ENCODE results near the gene IQSEC2.

The IQSEC2 gene

DNA sequence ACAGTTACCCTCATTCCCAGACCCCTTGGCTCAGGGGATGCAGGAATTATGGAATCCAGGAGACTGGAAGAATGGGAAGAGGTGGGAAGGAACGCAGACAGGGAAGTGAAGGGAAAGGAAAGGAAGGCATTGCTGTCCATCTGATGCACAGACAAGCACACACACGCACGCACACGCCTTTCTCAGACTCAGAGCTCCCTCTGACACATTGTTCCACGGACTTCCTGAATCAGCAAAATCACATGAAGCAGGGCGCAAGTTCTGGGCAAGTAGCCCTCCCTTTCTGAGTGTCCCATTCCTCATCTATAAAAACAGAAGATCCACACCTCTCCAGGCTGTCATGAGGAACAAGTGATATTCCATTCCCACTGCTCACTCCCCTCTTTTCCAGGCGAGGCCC is 13.2 kb downstream of the IQSEC2 start:
- no peak for DNase-seq (ENCODE audit: low read depth in 2 of 3, low spot score in 2 of 3)

DNA sequence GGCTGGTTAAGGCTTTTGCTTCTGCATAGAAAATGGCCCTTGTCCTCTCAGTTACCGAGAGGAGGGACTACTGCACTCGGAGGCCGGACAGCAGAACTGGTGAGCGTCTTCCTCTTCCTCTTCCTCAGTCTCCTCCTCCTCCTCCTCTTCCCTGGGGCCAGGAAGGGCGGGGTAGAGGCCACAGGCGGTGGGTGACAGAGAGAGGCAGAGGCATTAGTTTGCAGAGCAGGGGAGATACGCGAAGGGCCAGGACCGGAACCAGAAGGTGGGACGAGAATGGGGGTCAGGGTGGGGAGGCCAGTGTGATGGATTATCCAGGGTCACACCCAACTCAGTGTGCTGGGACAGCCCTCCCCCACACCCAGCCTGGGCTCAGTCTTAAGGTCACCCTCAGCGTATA is 14.5 kb downstream of the IQSEC2 start:
- no peak for DNase-seq (ENCODE audit: low read depth in 2 of 3, low spot score in 2 of 3)

DNA sequence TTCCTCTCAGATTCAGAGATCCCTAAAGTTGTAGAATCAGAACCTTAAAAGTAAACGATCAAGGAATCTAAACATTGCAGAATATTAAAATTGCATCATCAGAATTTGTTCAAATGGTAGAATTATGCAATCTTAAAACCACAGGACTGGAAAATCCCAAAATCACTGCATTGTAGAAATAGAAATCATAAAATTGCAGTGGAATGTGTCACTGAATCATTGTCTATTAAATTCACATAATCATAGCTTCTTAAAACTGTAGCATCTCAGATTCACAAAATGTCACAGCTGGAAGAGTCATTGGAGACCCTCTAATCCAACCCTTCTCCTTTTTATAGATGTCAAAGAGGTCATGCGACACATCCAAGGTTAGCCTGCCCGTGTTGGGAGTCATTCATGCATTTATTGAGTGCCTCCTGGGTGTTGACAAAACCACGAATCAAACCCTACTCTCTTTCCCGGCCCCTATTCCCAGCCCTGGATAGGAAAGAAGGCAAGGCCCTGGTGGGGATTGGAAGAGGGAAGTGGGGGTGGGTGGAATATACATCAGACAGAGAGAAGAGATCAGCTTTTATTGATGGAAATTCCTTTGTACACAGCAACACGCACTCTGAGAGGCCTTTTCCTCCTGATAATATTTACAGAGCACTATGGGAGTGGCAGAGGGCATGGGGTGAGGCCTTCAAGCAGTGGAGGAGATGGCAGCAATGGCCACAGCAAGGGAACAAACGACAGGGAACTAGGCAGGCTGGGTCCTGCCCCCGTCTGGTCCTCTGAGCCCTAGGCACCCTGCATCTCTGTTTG is 15.4 kb downstream of the IQSEC2 start:
- DNase-seq (ENCODE audit: low read depth in 2 of 3, low spot score in 2 of 3): no peak

DNA sequence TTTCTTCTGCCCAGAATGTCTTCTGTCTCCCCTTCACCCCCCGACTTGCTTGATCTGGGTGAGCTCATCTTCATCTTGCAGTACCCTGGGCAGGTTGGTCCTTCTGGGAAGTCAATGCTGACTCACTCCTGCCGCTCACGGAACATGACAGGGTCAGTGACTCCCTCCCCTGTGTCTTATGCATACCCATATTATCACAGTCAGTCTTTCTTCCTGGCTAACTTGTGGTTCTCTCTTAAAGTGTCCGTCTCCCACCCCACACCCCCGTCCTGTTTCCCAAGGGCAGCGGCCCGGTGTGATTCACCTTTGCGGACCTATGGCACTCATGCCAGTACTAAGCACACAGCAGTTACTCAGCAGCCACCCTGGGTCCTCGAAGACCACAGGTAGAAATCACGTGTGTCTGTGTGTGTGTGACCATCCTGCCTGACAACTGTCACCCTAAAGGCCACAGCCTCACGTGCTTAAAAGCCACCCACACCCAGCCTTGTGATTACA is 17.7 kb downstream of the IQSEC2 start:
- DNase-seq (ENCODE audit: low read depth in 2 of 3, low spot score in 2 of 3): peak in 1 of 3 experiments; percentile 47

DNA sequence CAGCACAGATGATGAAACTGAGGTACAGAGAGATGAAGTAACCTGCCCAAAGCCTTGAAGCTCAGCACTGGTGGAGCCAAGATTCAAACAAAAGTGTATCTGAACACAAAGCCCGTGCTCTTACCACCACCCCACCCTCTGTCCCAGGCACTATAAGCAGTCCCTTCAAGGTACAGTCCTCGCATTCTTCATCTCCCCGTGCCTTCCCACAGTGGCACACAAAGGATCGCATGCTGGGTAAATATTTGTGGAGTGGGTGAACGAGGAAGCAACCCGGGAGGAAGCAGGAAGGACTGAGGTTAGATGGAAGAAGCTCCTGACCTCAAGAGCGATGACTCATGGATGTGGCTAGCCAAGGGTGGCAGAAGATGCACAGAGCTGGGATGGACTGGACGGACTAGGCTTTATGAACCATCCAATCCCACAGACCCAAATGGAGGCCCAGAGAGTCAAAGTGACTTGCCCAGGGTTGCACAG is 18.4 kb downstream of the IQSEC2 start:
- DNase-seq (ENCODE audit: low read depth in 2 of 3, low spot score in 2 of 3): no peak

DNA sequence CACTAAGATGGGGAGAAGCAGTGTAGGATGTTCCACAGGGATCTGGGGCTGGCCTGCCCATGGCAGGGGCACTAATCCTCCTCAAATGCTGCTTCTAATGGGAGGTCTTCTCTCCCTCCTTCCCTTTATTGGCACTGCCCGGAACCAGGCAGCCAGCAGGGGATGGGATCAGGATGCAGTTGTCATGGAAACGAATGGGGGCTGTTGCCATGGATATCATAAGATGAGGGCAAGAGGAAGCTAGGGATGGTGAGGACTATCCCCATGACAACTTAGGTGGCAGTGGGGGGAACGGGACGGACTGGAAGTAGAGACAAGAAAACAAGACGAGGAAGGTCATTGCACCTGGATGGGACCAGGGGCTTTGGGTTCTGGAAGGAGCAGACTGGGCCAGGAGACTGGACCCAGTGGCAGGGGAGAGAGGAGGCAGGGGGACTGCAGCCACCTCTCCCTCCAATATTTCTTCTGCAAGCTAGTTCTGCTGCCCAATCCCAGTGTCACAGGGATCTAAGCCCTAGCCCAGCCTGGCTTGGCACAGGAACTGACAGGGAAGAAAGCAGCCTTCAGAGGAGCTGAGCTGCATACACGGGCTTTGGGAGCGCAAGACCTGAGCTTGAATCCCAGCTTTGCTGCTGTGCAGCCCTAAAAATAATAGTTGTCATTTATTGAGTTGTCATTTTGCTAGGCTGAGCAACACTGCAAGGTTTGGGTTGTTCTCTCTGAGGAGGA is 19.0 kb downstream of the IQSEC2 start:
- no peak for DNase-seq (ENCODE audit: low read depth in 2 of 3, low spot score in 2 of 3)

DNA sequence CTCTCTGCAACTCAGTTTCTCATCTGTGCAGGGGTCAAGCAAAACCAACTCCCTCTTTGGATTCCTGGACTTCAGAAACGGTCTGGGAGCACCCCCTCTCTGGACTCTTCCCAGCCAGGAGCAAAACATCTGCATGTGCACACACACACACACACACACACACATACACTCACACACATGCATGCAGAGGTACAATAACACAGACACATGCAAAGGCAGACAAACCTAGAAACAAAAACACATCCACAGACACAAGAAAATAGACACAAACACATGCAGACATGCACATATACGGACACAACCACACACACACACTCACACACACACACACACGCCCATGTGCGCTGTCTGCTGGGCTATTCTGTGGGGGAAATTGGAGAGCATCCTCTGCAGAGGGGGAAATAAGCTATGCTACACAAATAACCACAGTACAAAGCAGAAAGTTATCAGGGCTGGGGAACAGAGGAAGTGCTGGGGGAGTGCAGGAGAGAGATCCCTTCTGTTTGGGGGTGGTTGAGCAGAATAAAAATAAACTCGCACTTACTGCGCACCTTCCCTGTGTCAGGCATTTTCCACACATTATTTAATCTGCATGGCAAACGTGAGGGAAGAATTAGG is 19.9 kb downstream of the IQSEC2 start:
- no peak for DNase-seq (ENCODE audit: low read depth in 2 of 3, low spot score in 2 of 3)

DNA sequence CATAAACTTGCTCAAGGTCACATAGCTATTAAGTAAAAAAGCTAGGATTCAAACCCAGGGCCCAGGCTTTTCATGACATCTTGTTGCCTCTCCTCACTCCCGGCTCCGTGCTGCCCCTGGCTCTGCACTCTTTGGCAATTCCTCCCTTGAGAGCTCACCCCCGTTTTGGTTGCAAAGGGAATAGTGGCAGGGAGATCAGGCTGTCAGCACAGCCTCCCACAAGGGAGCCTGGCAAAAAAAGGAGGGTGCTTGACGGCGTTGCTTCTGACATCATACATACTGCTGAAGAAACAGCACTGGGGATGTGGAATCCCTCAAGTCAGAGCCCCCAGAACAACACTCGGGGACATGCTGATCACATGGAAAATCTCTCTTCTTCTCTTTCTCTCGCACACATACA is 20.5 kb downstream of the IQSEC2 start:
- DNase-seq (ENCODE audit: low read depth in 2 of 3, low spot score in 2 of 3): no peak

DNA sequence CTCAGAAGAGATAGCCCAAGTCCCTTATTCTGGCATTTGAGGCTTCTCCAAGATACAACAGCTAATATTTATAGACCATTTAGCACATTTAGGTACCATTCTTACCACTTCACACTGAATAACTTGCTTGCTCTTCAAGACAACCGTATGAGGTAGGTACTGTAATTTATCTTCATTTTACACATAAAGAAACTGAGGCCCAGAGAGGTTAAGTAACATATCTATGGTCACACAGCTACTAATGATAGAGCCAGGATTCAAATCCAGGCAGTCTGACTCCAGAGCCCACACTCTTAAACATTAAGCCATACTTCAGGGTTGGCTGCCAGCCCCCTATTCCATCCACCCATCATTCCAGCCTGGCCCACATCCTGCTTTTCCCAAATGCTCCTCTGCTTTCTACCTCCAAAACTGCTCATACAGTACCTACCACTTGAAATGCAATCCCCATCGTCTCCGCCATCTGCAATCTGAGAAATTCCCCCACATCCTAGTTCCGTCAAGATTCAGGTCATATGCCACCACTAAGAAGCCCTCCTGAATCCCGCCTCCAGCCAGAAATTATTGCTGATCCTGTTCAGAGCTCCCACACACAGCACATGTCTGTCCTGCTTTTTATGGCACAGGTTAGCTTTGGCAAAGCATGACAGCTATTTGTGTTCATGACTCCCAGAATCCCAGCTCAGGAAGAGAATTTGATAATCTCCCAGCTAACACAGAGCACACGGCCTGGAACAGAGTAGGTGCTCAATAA is 23.5 kb downstream of the IQSEC2 start:
- no peak for DNase-seq (ENCODE audit: low read depth in 2 of 3, low spot score in 2 of 3)

DNA sequence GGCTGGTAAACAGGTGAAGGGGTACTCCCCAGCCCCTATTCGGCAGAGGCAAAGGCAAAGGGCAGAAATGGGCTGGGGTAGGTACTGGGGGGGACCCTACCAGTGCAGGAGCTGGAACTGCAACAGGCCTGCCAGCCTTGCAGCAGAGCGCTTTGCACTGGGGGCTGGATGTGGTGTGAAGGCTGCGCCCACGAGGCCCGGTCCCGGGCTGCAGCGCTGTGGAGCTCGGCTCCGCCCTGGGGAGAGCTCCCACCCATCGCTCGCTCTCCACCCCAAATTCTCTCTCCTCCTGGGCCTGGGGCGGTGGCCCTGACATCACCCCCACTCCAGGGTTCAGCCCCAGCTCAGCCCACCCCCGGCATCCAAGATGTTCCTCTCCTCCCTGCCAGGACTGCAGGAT is 24.2 kb downstream of the IQSEC2 start:
- DNase-seq (ENCODE audit: low read depth in 2 of 3, low spot score in 2 of 3): no peak

DNA sequence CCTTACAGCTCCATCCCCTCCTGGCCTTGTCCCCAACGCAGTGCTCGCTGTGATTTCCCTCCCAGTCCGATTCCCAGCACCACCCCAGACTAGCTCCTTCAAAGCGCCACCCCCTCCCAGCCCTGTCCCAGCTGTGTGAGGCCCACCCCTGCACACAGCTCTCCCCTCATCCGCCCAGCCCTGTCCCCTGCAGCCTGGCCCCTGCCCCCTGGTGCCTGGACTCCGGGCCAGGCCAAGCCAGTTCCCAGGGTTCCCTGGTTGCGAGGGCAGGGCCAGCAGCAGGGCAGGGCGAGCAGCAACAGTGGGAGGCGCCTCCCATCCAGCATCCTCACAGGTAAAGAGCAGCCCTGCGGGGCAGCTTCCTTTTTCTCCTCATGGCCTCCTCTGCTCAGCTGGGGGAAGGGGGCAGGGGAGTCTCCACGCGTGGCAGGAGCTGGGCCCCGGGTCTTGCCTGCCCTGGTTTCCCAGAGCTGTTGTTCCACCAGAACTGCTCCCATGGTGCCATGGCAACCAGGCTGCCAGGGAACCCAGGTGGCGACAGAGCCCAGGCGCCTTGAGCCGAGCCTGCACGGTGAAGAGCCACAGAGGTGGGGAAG is 24.8 kb downstream of the IQSEC2 start:
- DNase-seq (ENCODE audit: low read depth in 2 of 3, low spot score in 2 of 3): no peak

DNA sequence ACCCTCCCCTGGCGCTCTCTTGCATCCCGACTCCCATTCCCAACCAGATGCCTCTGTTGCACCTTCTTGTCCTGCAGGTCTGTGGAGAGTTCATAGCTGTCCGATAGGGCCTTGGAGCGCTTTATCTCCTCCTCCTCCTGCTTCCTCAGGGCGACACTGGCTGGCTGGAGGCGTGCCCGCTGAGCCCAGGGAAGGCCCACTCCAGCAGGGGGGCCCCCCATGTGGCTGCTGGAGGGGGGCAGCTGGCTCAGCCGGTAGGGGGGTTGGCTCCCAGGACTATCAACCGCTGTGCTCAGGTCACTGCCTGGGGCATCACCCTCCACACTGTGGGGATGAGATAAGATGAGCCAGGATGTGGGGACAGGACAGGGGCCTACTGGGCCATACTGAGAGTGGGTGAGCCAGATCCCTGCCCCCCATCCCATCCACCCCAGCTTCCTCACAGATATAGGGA is 25.6 kb downstream of the IQSEC2 start:
- no peak for DNase-seq (ENCODE audit: low read depth in 2 of 3, low spot score in 2 of 3)

DNA sequence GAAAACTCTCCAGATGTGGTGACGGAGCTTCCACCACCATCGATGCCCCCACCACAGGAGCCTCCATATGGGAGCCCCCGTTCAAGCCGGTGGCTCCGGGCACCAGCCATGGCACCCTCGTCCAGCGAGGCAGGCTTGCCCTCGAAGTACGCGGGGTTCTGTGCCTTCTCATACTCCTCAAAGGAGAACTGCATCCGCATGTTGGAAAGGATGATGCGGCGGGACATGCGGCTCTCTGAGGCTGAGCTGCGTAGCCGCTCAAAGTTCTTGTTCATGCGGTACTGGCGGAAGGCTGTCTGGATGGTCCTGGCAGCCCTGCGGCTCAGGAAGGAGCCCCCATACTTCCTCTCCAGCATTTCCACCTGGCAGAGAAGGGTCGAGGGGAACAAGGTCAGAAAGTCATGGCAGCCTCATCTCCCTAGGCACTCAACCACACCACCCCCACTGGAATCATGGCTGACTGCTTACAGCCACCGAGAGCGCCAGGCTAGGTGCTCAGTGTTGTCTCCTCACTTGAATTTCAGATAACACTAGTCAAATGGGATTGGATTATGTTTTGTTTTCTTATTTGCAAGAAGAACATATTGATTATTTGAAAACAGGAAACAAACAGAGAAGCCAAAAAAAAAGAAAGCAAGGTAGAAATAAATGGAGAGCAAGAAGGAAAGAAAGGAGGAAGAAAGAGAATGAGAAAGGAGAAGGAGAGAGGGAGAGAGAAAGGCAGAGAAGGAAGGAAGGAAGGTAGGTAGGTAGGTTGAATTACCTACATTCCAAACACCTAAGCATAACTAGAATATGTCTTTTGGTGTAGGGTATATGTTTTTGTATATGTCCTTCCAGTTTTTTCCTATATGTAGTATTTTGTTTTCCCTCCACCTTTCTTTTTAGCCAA is 26.6 kb downstream of the IQSEC2 start:
- DNase-seq (ENCODE audit: low read depth in 2 of 3, low spot score in 2 of 3): no peak

DNA sequence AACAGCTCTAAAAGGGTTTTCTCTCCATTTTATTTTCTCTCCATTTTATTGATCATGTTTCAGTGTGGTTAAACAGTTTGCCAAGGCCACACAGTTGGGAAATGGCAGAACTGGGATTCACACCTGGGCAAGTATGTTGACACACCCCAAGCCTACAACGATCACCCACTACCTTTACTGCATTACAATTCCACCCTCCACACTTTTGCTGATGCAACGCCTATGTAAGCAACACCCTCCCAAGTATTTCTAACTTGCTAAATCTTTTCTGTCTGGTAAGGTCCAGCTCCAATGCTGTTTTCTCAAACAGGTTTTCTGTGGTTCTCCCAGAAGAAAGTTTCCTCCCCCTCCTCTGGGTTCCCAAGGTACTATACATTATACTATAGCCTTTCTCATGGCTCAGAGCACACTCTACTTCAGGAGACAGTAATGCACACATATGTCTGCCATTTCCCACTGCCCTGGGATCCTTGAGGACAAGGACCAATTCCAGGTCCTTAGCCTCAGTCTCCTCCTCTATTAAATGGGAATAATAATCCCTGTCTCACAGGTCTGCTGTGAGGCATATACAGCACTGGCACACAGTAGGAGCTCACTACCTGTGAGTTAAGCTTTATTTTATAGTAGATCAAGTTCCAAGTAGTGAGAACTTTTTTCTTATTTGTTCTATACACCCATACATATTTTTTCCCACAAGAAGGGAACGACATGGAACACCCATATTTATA is 27.9 kb downstream of the IQSEC2 start:
- DNase-seq (ENCODE audit: low read depth in 2 of 3, low spot score in 2 of 3): no peak

DNA sequence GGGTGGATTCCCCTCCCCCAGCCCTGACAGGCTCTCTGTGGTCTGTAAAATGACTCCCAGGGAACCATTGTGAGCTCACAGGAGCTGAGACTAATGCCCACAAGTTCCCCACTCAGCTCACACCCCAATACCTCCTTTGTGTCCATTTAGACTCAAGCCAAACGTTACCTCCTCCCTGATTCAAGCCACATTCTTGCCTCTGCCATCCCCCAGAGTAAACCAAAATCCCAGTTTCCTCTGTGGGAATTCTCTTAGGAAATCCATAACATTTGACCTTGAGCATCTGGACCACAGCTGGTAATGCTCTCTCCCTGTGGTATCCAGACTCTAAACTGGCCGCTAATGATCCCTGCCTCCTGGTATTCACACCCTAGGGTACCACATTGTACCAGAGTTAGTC is 30.1 kb downstream of the IQSEC2 start:
- no peak for DNase-seq (ENCODE audit: low read depth in 2 of 3, low spot score in 2 of 3)

DNA sequence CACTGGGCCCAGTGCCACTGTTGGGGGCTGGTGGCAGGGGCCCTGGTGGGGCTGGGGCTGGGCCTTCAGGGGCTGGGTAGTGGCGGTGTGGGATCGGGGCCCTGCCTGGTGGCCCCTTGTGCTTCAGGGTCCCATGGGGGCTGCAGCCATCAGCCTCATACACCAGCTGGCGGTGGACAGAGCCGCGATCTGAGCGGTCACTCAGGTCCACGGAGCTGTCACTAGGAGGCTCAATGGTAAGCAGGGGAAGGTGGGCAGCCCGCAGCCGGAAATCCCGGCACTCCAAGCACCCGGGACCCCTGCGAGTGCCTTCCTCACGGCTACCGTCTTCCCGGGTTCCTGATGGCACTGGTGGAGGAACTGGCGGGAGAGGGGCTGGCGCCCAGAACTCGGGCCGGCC is 30.8 kb downstream of the IQSEC2 start:
- DNase-seq (ENCODE audit: low read depth in 2 of 3, low spot score in 2 of 3): no peak

DNA sequence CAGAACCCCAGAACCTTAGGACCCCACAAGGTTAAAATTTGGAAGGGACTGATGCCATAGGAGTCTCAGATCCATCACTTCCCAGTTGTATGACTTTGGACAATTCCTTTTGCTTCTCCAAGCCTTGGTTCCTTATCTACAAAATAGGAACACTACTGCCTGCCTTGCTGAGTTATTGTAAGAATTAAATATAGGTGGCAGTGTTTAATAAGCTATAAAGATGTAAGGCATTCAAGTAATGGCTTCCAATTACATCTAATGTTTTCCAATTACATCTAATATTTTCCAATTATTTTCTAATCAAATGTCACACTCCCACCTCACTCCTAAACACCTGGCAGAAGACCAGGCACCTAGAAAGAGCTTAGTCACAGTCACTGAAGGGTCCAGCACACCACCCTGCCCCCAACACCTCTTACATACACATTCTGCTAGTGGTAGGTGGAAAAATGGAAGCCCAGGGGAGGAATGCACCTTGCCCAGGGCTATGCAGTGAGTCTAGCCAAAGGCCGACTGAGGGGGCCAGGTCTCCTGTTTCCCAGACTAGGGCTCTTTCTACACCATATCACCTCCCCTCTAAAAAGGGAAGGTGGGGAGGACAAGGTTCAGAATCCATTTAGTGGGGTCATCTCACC is 31.9 kb downstream of the IQSEC2 start:
- no peak for DNase-seq (ENCODE audit: low read depth in 2 of 3, low spot score in 2 of 3)

DNA sequence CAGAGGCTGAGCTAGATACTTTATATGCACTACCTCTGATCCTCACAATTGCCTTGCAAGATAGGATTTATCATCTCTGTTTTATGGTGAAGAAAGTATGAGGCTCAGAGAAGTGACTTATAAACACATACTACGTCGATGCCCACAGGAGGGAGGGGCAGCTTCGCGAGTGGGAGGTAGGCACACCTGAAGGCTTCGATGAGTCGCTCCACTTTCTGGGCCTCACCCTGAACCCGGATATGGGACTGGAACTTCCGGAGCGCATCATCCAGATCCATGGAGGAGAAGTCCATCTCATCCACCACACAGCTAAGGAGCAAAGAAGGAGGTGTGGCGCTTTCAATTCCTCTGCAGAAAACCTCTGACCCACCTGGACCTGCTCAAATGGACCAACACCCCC is 33.5 kb downstream of the IQSEC2 start:
- no peak for DNase-seq (ENCODE audit: low read depth in 2 of 3, low spot score in 2 of 3)

DNA sequence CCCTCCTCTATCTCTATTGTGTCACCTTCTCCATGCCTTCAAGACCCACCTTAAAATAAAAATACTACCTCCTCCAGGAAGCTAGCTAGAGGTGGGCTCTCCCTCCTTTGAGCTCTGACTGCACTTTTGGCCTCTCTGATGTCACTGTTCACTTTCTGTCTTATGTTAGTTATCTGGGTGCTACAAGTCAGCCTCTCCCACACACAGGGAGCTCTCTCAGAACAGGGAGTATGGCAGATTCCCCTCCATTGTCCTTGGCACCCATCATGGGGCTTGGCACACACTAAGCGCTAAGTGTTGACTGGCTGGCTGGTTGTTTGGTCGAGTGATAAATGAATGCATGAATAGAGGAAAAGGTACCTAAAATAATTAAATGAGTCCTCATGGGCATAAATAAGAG is 35.2 kb downstream of the IQSEC2 start:
- DNase-seq (ENCODE audit: low read depth in 2 of 3, low spot score in 2 of 3): no peak

All from activated CD8-positive, alpha-beta memory T cell treated with anti-CD3 and anti-CD28 coated beads for 48 hours (primary cell).